ENCODE data around the gene MACROD2. TPM values are rescaled to one million over a fixed set of nuclear protein-coding genes. Genes with fewer than 3 reads are reported as not detected.

MACROD2 gene
- total RNA-seq, 4 donors from 2014 or later = 10.0 to 24.0 (median 17.0) TPM

DNA sequence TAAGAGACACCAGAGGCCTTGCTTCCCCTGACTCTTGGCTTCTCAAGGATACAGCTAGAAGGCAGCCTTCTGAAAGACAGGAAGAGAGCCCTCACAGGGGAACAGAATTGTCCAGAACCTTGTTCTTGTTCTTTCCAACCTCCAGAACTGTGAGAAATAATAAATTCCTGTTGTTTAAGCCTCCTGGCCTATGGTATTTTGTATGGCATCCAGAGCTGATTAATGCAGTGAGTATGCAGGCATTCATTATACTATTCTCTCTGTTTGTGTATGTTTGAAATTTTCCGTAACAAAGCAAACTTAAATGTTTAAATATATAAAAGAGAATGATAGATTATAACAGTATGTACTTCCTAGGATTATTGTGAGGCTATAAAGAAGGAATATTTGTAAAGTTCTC lies 1245.5 kb downstream of the MACROD2 start:
- no peak overlapping the region for H3K4me3 ChIP-seq (ENCODE audit: low read depth, poor library complexity, severe bottlenecking)
- TF ChIP-seq POLR2A (IDR thresholded peaks at IDR 0.05) = no peak
- WGBS, 2 donors = 0 to 49% methylated on average over 1 of the region's 1 CpG
- intact Hi-C loops (cut with DNase I; ENCODE audit: low total_unique reads) = no loop called here
- no peak for DNase-seq (ENCODE audit: low spot score in 2 of 2)

DNA sequence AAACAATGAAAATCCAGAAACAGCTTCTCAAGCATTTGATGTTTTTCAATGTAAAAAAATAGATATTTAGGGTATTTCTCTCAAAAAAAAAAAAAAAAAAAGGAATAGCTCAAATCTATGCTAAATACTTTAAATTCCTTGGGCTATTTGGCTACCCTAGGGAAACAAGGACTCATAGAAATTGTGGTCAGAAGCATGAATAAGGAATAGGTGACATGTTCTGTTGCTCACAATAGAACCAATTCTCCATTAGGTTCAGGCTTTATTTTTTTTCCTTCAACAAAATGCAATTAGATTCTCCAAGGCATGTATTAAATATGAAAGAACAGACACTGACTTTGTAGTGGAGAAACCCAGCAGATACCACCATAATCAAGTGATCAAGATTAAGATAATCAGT lies 1246.4 kb downstream of the MACROD2 start:
- H3K4me3 ChIP-seq (ENCODE audit: low read depth, poor library complexity, severe bottlenecking) = no peak overlapping the region
- TF ChIP-seq POLR2A (IDR thresholded peaks at IDR 0.05) = no peak
- TF ChIP-seq, protein P1, sequence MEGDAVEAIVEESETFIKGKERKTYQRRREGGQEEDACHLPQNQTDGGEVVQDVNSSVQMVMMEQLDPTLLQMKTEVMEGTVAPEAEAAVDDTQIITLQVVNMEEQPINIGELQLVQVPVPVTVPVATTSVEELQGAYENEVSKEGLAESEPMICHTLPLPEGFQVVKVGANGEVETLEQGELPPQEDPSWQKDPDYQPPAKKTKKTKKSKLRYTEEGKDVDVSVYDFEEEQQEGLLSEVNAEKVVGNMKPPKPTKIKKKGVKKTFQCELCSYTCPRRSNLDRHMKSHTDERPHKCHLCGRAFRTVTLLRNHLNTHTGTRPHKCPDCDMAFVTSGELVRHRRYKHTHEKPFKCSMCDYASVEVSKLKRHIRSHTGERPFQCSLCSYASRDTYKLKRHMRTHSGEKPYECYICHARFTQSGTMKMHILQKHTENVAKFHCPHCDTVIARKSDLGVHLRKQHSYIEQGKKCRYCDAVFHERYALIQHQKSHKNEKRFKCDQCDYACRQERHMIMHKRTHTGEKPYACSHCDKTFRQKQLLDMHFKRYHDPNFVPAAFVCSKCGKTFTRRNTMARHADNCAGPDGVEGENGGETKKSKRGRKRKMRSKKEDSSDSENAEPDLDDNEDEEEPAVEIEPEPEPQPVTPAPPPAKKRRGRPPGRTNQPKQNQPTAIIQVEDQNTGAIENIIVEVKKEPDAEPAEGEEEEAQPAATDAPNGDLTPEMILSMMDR (IDR thresholded peaks at IDR 0.05) = no peak
- DNase-seq (ENCODE audit: low spot score in 2 of 2) = no peak
- intact Hi-C loops (cut with DNase I; ENCODE audit: low total_unique reads) = no loop called here

DNA sequence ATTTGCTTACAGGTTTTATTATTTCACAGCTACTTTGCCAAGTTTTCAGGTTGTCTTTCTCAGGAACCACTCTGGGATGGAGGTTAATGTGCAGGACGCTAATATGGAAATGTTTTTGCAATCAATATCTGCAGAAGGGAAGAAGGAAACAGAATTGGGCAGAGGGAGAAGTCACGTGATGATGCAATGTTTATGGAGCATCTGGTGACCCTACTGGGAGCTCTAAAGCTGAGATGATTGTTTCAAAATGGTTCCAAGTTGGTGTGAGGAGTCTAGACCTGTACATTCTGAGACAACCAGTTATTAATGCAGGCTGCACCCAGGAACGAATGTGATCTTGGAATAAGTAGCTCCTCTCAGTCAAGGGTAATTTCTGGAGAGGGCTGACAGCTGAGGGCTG lies 1247.5 kb downstream of the MACROD2 start:
- no peak overlapping the region for H3K4me3 ChIP-seq (ENCODE audit: low read depth, poor library complexity, severe bottlenecking)
- no peak for DNase-seq (ENCODE audit: low spot score in 2 of 2)
- TF ChIP-seq, protein P1 (IDR thresholded peaks at IDR 0.05) = no peak
- TF ChIP-seq POLR2A (IDR thresholded peaks at IDR 0.05) = no peak
- intact Hi-C loops (cut with DNase I; ENCODE audit: low total_unique reads) = no loop called here
- WGBS, 2 donors = 37 to 59% methylated on average over 2 to 3 of the region's 3 CpGs

DNA sequence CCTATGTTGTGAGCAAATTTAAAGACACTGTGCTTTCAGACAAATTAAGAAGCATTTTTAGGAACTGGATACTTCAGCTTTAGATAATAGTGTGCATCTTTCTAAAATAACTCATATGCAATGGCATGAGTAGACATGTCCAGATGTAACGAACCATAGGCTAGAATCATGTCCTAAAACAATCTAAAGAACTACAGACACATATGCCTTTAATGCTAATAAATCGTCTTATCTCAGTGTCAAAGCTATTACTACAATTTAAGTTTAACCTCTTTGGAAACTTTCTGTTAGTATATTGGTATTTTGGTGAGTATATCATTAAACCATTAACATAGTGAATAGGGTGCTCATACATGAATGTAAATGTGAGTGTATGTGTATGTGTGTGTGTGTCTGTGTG lies 1250.6 kb downstream of the MACROD2 start:
- intact Hi-C loops (cut with DNase I; ENCODE audit: low total_unique reads) = no loop called here
- no peak for DNase-seq (ENCODE audit: low spot score in 2 of 2)
- WGBS, 2 donors = 37 to 53% methylated on average over 2 of the region's 2 CpGs

DNA sequence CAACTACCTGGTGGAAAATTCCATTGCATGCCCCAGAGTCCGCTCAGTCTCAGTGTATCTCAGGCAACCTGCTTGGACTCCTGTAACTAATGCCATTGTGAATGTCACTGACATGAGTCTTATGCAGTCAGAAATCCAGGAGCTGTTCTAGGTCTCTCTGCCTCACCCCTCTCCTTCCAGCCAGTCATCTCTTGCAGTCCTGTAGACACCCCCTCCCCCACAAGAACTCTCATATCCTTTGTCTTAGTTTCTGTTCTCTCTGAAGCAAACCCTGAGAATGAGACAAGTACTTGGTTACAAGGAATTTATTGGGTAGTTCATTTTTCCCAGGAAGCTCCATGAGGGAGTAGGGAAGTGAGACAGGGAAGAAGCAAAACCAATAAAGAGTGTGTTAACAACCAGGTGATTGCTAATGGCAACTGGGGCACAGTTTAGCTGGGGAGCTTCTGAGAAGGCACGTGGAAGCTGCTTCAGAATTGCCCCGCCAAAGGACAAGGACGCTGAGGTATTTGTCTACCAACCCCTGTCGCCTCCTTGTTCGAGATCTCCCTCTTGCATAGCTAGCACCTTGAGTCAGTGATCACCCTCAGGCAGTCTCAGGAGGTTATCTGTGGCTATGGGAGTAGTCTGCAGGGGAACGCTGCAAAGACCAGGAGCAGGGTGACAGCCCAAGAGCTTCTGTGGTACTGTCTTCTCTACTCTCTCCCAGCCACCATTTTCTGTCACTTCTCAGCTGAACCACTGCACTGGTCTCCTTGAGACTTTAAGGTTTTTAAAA lies 1253.5 kb downstream of the MACROD2 start:
- no peak for TF ChIP-seq POLR2A (IDR thresholded peaks at IDR 0.05)
- H3K4me3 ChIP-seq (ENCODE audit: low read depth, poor library complexity, severe bottlenecking) = no peak overlapping the region
- WGBS, 2 donors = 77 to 93% methylated on average over 7 of the region's 7 CpGs
- intact Hi-C loops (cut with DNase I; ENCODE audit: low total_unique reads) = no loop called here
- DNase-seq (ENCODE audit: low spot score in 2 of 2) = no peak

More for the DNA sequence above, 1250.6 kb downstream of the MACROD2 start:
- TF ChIP-seq POLR2A (IDR thresholded peaks at IDR 0.05) = no peak
- TF ChIP-seq, protein P1 (IDR thresholded peaks at IDR 0.05) = no peak
- no peak overlapping the region for H3K4me3 ChIP-seq (ENCODE audit: low read depth, poor library complexity, severe bottlenecking)

DNA sequence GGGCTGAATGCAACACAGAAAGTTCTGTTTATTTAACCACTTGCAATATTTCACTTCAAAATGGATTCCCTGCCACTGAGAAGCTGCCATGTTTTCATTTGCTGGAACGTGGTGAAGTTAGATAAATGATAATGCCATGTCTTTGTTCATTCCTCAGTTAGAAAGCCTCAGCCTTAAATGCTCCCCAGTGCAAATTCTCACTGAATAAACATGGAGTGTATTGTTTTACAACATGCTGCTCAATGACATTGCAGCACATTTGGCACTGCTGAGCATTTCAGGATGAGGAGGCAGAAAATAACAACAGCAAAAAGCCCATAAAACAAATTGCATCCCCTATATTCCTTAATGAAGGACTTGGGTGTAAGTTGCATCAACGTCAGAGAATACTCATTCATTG lies 1255.9 kb downstream of the MACROD2 start:
- WGBS, 2 donors = 54 to 57% methylated on average over 2 of the region's 2 CpGs
- intact Hi-C loops (cut with DNase I; ENCODE audit: low total_unique reads) = no loop called here
- TF ChIP-seq, protein P1 (IDR thresholded peaks at IDR 0.05) = no peak
- TF ChIP-seq POLR2A (IDR thresholded peaks at IDR 0.05) = no peak
- no peak for DNase-seq (ENCODE audit: low spot score in 2 of 2)
- no peak overlapping the region for H3K4me3 ChIP-seq (ENCODE audit: low read depth, poor library complexity, severe bottlenecking)

DNA sequence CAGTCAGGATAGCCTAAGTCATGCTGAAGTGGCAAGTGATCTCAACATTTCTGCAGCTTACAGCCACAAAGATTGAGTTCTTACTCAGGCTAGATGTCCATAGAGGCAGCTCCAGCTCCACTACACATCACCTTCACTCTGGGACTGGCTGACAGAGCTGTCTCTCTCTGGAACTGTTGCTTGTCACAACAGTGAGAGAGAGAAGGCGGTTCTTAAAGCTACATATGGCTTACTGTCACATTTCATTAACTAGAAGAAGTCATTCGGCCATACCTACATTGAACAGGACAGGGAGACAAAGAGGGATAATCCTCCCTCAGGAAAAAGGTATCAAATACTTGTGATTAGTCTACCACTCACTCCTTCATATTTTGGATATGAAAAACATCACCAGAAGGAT lies 1257.0 kb downstream of the MACROD2 start:
- 88 to 89% methylated on average over 2 of the region's 2 CpGs for WGBS, 2 donors
- TF ChIP-seq, protein P1 (IDR thresholded peaks at IDR 0.05) = no peak
- no peak for TF ChIP-seq POLR2A (IDR thresholded peaks at IDR 0.05)
- intact Hi-C loops (cut with DNase I; ENCODE audit: low total_unique reads) = no loop called here
- DNase-seq (ENCODE audit: low spot score in 2 of 2) = no peak
- H3K4me3 ChIP-seq (ENCODE audit: low read depth, poor library complexity, severe bottlenecking) = no peak overlapping the region
